Stimulated activated naive CD8-positive, alpha-beta T cell treated with anti-CD3 and anti-CD28 coated beads, Interleukin-15, amount 100 ng/mL, for 72 hours (primary cell): Measurements from ENCODE around the gene VIPR2.

Experiments
- ATAC-seq: fragments of 150-1000 bp; cut with Tn5 transposase; 2 replicates; pipeline ENCODE4 v1.10.0; 2021; ENCODE audit warnings: mild to moderate bottlenecking, moderate library complexity
- DNase-seq, 2 donors: peaks; one replicate each; pipeline ENCODE4 v3.0.0; 2021 to 2022
- H3K27ac Mint-ChIP-seq, 2 donors: one replicate each; pipeline ENCODE4 v1.8.0; 2022; ENCODE audit warnings: mild to moderate bottlenecking in 2 of 2, mixed read lengths in 2 of 2, moderate library complexity in 2 of 2
- H3K27me3 Mint-ChIP-seq: one replicate; pipeline ENCODE4 v1.8.0; 2022; ENCODE audit warnings: mixed read lengths
- H3K4me1 Mint-ChIP-seq: one replicate; pipeline ENCODE4 v1.8.0; 2022; ENCODE audit warnings: mild to moderate bottlenecking, mixed read lengths
- H3K4me3 Mint-ChIP-seq, 2 donors: one replicate each; pipeline ENCODE4 v1.8.0; 2022; ENCODE audit warnings: mild to moderate bottlenecking in 2 of 2, mixed read lengths in 2 of 2, moderate library complexity in 1 of 2
- H3K9me3 Mint-ChIP-seq, 2 donors: one replicate each; pipeline ENCODE4 v1.8.0; 2022; ENCODE audit warnings: mixed read lengths in 2 of 2

The VIPR2 gene

DNA sequence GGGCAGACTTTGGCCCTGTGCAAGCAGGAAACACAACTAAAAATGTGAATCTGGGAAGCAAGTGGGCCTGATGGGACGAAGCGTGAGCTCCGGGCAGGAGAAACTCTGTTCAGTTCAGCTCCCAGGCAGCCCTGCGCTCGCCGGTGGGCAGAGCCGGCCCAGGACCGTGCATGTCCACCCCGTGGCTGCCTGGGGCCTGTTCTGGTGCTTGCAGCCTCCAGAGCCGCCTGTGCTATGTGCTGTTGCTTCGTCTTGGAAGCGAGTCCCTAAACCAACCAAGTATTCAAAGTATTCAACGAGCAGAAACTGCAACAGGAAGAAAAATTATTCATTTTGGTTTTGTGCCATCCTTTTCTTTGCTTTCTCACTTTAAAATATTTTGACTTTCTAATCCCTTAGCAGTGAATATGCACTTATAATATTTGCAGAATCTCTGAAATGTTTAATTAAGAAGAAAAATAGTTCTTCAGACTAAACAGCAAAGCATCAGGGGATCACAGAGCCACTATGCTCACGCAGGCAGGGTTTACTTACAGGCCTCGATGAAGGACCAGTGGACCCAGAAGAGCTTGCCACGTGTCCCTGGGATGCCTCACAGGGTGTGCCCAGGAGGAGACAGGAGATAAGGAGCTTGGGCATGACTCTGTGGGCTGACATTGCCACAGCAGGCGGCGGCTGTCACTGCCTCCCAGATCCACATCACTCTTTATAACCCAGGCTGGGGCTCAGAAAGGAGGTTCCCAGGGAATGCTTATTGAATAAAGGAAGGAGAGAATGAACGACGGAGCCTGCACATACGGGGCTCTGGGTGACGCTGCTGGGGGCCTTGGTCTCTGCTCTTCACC is 45.6 kb downstream of the VIPR2 start:
- Mint-ChIP-seq H3K9me3 (peaks cover 5 to 17% of the 10 kb centered on the region in 2 donors), H3K27me3 (no peaks in the 10 kb centered on the region), H3K4me1 (no peaks in the 10 kb centered on the region), H3K27ac (peak overlapping the region in 1 of 2 donors; percentile 69), H3K4me3 (no peak overlapping the region)
- DNase-seq: no peak
- no peak for ATAC-seq

DNA sequence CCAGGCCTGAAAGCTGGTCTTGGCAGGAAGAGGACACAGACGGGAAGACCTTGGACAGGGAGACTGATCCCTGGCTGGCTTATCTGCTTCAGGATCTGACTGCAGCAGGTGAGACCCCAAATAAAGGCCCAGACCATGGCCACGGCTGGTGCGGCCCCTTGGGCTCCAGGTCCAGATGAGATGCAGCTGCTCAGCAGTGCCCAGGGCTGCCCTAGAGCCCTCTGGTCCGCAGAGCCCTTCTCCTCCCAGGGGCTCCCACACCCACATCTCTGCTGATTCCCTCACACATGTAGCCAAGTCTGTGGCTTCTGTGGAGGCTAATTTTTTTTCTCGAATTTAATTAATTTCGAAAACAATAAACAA is 46.3 kb downstream of the VIPR2 start:
- H3K4me1 Mint-ChIP-seq: no peaks in the 10 kb centered on the region
- no peaks in the 10 kb centered on the region for H3K27me3 Mint-ChIP-seq
- H3K27ac Mint-ChIP-seq: no peak overlapping the region
- DNase-seq (no peak), ATAC-seq (no peak)
- H3K9me3 Mint-ChIP-seq: peaks cover 5 to 17% of the 10 kb centered on the region in 2 donors
- H3K4me3 Mint-ChIP-seq: no peak overlapping the region

DNA sequence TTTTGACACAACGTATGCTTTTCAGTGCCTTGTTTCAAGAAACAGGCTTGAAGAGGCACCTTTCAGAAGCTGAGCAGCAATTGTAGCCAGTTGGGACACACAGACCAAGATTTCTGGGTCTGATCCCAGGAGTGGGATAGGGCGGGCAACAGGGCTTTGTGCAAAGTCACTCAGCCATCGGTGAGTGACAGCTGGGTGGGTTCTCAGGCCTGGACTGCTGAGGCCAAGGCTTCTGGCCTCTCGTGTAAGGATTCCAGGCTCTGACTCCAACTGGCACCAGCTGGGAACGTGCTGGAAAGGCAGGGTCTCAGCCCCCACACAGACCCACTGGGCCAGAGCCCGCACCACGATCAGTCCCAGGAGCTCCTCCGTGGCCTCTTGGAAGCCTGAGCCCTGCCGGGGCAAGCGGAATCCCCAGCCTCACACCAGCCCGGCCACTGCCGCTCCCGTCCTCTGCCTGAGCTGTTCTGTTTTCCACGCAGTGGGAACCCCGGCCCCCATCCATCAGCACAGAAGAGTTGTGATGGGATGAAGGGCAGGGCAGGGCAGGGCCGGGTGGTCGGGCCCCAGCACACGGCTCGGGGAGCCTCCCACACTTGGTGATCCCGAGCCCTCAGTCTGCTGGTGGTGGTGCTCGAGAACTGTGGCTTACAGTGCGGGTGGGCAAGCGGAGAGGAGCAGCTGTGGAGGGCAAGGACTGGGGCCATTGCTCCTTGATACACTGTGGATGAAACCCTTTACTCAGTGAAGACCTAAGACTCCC is 46.8 kb downstream of the VIPR2 start:
- H3K4me1 Mint-ChIP-seq: no peaks in the 10 kb centered on the region
- peak; percentile 27 for ATAC-seq
- no peak overlapping the region for H3K27ac Mint-ChIP-seq
- H3K27me3 Mint-ChIP-seq: no peaks in the 10 kb centered on the region
- H3K9me3 Mint-ChIP-seq: peaks cover 5 to 17% of the 10 kb centered on the region in 2 donors
- DNase-seq: no peak
- H3K4me3 Mint-ChIP-seq: no peak overlapping the region

DNA sequence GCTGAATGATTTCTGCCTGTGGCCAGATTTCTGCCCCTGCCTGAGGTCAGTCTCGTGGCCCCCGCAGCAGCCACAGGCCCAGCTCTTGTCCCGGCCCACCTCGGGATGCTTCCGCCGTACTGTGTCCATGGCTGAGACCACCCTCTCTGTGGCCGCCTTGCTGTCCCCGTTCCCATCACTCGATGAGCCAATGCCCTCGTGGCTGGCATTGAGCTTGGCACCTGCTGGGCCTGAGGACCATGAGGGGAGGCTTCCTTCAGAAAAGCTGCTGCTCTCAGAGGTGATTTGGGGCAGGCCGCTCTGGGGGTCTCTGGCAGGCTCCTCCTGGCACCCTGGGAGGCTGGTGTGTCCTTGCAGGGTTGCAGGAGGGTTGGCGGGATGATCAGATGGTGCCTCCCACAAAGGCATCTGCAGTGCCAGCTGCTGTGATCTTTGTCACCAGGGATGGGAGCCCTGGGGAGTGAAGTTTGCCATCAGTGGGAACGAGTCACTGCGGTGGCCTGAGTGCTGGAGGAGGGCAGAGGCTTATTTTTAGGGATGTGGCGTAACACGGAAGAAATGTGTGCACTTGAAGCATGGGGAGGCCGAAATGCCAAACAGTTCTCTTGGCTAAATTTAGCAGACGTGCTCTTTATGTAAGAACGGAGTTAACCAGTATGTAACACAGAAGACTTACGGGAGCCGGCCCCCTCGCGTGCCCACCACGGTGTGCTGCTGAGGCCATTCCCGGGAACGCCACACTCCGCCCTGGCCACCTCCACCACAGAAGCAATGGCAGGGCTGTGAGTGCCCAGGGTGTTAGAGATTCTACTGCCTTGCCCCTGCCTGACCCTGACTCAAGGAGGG is 47.7 kb downstream of the VIPR2 start:
- H3K27me3 Mint-ChIP-seq: no peaks in the 10 kb centered on the region
- peak overlapping the region in 1 of 2 donors; percentile 46 for H3K27ac Mint-ChIP-seq
- no peak overlapping the region for H3K4me3 Mint-ChIP-seq
- no peak for DNase-seq
- H3K9me3 Mint-ChIP-seq: peaks cover 4 to 14% of the 10 kb centered on the region in 2 donors
- H3K4me1 Mint-ChIP-seq: no peaks in the 10 kb centered on the region
- no peak for ATAC-seq

DNA sequence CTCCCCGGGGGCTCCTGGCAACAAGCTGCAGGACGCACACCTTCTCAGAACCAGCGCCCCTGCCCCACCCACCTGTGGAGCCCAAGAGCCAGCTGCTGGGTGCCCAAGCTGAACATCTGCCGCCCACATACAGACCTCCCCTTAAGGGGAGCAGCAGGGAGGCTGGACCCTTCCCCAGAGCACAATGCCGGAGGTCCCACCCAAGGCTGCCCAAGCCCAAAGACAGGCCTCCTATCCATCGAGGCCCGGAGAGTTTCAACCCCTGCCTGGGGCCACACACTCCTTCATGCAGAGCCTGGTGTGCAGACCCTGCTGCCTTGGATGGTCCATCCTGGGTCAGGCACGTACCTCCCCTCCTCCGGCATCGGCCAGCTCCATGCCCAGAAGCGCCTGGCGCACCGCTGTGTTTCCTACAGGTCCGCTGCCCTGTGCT is 48.7 kb downstream of the VIPR2 start:
- Mint-ChIP-seq H3K9me3 (peaks cover 0 to 5% of the 10 kb centered on the region in 2 donors), H3K27me3 (no peaks in the 10 kb centered on the region), H3K4me3 (no peak overlapping the region), H3K4me1 (no peaks in the 10 kb centered on the region), H3K27ac (no peak overlapping the region)
- no peak for DNase-seq
- ATAC-seq: no peak

DNA sequence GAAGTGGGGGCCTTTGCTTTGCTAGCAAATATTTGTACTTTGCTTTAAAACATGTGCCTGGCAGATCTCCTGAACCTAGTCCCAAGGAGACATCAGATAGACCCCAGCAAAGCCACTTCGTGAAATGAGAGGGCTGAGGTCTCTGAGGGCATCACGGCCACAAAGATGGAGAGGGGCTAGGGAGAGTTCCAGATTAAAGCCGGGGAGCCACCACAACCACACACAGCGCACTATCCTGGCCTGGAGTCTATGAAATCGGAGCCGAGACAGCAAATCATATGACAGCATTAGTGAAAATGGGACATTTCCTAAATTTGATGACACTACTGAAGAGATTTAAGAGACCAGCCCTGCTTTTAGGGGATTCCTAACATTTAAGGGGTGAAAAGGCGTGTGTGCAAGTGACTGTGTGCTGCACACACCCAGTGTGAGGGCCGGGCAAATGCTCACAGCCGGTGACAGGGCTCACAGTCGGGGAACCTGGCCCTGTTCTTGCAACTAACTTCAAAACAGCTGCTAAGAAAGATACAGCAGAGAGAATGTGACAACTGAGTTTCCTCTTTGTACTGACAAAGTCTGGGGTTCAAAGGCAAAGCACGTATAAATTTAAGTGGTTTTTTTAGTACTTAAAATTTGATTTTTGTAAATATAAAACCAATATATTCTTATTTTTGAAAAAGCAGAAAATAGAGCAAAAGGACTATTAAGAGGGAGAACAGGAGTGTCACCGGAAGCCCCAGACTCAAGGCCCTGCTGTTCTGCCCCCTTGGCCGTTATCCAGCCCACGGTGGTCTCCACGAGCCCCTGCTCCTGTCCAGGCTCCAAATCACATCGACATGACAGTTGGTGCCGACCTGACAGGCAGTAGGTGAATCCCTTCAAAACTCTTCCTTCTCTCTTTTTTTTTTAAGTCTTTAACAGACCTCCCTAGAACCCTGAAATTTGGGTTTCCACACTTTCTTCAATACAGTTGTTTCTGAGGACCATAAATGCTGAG is 49.5 kb downstream of the VIPR2 start:
- Mint-ChIP-seq H3K27me3 (no peaks in the 10 kb centered on the region), H3K27ac (no peak overlapping the region), H3K9me3 (no peaks in the 10 kb centered on the region), H3K4me3 (no peak overlapping the region), H3K4me1 (no peaks in the 10 kb centered on the region)
- ATAC-seq (no peak), DNase-seq (no peak)

DNA sequence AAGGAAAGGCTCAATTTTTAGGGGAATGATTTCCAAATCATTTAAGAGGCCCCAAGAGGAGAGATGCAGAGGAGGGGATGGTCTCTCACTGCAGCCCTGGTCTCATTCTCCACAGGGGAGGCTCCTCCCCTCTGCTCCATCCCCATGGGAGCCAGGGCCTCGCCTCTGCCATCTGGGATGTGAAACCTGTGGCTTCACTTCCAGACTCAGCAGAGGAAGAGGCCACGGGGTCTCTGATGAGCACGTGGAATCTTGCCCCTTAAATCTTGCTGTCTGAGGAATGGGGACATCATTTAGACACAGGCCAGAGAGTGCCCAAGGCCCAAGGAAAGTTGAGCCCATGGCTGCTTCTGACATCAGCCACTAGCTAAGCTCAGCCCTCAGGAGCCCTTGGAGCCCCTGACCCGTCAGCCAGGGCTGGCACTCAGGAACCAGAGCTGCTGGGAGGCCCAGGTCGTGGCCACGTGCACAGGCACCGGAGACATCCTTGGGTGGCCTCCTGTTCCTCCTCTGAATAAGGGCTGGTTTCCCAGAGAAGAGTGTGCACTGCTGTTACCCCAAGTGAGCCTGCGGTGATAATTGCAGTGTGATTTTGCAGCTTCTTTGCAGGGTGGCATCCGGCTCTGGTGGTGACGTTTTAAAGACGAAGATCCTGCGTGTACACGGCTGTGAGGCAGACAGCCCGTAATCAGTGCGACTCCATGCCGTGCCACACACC is 50.5 kb downstream of the VIPR2 start:
- H3K4me3 Mint-ChIP-seq: no peak overlapping the region
- H3K9me3 Mint-ChIP-seq: no peaks in the 10 kb centered on the region
- no peaks in the 10 kb centered on the region for H3K27me3 Mint-ChIP-seq
- no peak for DNase-seq
- H3K27ac Mint-ChIP-seq: no peak overlapping the region
- no peak for ATAC-seq
- H3K4me1 Mint-ChIP-seq: no peaks in the 10 kb centered on the region

DNA sequence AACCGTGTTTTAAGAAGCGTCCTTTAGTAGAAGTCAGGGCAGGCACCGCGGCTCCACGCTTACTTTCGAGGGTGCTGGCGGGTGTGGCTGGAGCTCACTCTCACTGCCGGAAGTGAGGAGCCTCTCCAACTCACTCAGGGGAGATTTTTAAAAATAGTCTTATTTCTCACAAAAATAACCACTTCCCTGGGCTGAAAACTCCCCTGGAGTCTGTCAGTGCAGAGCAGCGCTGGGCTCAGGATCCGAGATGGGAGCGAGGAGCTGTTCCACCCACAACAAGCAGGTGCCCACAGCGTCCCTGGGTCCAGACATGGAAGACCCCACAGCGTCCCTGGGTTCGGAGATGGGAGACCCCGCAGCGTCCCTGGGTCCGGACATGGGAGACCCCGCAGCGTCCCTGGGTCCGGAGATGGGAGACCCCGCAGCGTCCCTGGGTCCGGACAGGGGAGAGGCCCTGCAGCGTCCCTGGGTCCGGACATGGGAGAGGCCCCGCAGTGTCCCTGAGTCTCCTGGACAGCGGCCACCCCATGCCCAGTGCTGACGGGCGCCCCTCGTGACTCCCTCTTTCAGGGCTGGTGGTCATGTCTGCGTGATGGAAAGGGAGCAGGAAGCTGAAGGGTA is 51.2 kb downstream of the VIPR2 start:
- DNase-seq: no peak
- H3K27ac Mint-ChIP-seq: no peak overlapping the region
- ATAC-seq: peak; percentile 29
- no peak overlapping the region for H3K4me3 Mint-ChIP-seq
- H3K9me3 Mint-ChIP-seq: no peaks in the 10 kb centered on the region
- no peaks in the 10 kb centered on the region for H3K27me3 Mint-ChIP-seq
- H3K4me1 Mint-ChIP-seq: no peaks in the 10 kb centered on the region

DNA sequence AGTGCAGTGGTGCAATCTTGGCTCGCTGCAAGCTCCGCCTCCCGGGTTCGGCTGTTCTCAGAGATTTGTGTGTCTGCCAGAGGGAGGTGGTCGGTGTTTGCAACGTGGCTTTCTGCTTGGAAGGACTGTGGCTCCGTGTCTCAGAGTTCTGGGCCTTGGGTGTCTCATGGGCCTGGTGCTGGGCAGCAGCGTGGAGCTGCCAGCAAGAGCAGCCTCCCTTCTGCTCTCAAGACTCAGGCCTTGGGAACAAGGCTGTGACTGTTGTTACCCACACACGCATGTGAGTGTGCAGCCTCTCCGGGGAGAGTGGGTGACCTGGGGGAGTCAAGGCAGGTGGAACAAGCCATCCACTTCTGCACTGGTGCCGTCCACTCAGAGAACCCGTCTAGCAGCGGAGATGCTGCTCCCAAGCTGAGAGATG is 52.0 kb downstream of the VIPR2 start:
- peaks cover 3% of the 10 kb centered on the region for H3K27me3 Mint-ChIP-seq
- no peak overlapping the region for H3K4me3 Mint-ChIP-seq
- no peaks in the 10 kb centered on the region for H3K9me3 Mint-ChIP-seq
- no peak for DNase-seq
- no peak for ATAC-seq
- no peaks in the 10 kb centered on the region for H3K4me1 Mint-ChIP-seq
- H3K27ac Mint-ChIP-seq: no peak overlapping the region

DNA sequence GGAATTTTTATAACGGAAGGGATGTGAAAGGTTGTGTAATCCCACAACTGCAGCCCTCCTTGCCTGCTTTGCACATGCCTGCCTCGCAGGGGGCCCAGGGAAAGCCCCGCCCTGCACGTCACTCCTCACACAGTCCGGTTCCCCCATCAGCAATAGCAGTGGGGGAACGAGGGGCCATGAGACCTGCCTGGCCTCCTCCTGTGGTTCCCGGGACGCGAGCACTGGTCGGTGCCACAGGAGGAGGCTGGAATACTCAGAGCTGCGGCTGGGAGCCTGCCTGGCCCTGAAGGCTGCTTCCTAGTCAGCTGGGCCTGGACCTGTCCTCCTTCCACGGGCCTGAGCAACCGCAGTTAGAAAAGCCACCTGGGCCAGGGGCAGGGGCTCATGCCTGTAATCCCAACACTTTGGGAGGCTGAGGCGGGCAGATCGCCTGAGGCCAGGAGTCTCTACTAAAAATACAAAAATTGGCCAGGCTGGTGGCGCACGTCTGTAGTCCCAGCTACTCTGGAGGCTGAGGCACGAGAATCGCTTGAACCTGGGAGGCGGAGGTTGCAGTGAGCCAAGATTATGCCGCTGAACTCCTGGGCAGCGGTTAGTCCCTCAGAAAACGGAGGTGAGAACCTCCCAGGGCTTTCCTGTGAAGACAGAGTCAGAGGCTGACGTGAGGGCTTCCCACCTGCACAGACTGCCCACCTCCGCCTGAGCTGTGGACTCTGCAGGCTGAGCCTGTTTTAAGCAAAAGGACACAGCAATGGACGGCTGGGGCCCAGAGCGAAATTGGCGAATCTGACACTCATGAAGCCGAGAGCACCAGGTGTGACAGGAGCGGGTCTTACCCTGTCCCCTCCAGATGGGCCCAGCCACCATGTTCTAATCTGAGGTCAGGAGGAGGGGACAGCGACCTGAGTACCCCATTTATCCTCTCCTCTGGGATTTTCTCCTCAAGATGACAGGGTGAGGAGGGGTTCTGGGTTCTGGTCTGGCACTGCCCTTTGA is 52.9 kb downstream of the VIPR2 start:
- Mint-ChIP-seq H3K27ac (no peak overlapping the region), H3K9me3 (no peaks in the 10 kb centered on the region), H3K4me1 (no peaks in the 10 kb centered on the region), H3K27me3 (peaks cover 12% of the 10 kb centered on the region), H3K4me3 (no peak overlapping the region)
- DNase-seq: no peak
- no peak for ATAC-seq

DNA sequence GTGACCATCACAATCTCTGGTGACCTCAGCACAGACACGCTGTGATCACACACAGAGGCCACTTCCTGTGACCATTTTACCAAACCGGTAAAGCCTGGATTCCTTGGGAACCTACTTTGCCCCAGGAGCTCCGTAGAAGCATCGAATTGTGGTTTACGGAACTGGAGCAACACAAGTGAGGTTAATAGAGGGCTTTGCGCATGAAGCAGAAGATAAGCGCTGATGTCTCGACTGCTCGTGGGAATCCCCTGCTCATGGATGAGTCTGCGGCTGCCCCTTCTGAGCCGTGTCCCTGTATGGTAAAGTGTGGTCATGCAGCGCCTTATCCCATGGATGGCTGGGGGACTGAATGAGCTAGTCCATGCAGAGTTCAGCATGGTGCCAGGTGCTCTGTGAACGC is 53.6 kb downstream of the VIPR2 start:
- Mint-ChIP-seq H3K27ac (no peak overlapping the region), H3K9me3 (no peaks in the 10 kb centered on the region), H3K27me3 (peaks cover 13% of the 10 kb centered on the region), H3K4me1 (no peaks in the 10 kb centered on the region), H3K4me3 (no peak overlapping the region)
- DNase-seq (no peak), ATAC-seq (no peak)

DNA sequence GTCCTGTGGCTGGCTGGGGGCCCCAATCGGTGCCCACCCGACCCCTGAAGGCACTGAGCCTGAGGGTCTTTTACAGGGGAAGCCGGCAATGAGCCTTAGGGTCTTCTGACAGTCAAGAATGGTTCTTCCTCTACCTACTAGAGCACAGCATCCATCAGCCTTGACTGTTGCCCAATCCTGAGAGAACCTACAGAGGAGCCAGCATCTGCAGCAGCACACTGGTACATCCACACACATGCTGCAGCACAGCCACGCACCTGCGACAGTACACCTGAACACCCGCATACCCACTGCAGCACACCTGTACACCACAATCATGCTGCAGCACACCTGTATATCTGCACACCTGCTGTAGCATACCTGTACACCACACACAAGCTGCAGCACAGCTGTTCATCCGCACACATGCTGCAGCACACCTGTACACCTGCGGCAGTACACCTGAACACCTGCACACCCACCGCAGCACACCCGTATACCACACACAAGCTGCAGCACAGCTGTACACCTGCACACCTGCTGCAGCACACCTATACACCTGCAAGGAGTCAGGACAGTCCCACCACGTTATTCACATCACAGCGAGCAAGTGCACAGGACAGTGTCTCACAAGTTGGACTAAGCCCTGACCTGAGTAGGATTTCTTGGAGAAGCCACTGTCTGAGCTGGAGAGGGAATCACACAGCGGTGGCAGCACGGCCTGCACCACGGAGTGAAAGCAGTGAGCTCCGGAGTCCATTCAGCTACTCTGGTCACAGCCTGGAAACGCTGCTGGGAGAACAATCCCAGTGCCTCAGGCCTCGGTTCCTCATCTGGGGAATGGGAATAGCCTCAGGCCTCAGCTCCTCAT is 56.4 kb downstream of the VIPR2 start:
- Mint-ChIP-seq H3K4me3 (no peak overlapping the region), H3K9me3 (no peaks in the 10 kb centered on the region), H3K27ac (no peak overlapping the region), H3K4me1 (peaks cover 8% of the 10 kb centered on the region), H3K27me3 (peaks cover 13% of the 10 kb centered on the region)
- no peak for ATAC-seq
- DNase-seq: no peak
